K562 (cell line): Measurements from ENCODE around the gene NLGN3. TPM values are rescaled to one million over a fixed set of nuclear protein-coding genes. Genes with fewer than 3 reads are reported as not detected.
A peak's percentile ranks its signal among the peaks of the same experiment; 100 is the strongest.

Experiments used
- ATAC-seq: fragments of 200-7000 bp; cut with Tn5 transposase; 3 replicates; pipeline ENCODE4 v1.9.1; 2020; ENCODE audit warnings: moderate library complexity
- BruUV-seq: library from RNA; stranded (reverse); fragments of 400-500 nt; replicated peaks from 2 replicates; lab custom pipeline; 2021; lab: Mats Ljungman, UMichigan
- CTCF ChIA-PET: fragments of 300-600 bp; formaldehyde crosslinking; extraction: SDS; loops from one replicate; lab custom pipeline; 2021; ENCODE audit warnings: low intra/inter-chr PET ratio; lab: Yijun Ruan, JAX
- POLR2A ChIA-PET: fragments of 300-600, 350-650 bp; sonication (Branson Sonifier 250); formaldehyde crosslinking; extraction: SDS; loops from one replicate; lab custom pipeline; 2021; ENCODE audit warnings: antibody characterized with exemption, inconsistent platforms; lab: Yijun Ruan, JAX
- DNase-seq, 4 experiments: peaks; one replicate each; pipeline versions ENCODE4 v3.0.0 to v3.0.0-alpha.2; 2011 to 2018; ENCODE audit warnings: low spot score in 3 of 4, mixed read lengths in 3 of 4; ENCODE audit errors: extremely low read depth in 1 of 4
- FAIRE-seq: peaks from 2 replicates; lab custom pipeline; 2011; peaks lifted over from hg19 to GRCh38; lab: Jason Lieb, UNC
- H2AFZ ChIP-seq: 2 replicates; pipeline ENCODE4 v1.6.0; 2011; ENCODE audit warnings: low read depth, low read length, control low read depth, inconsistent platforms
- H3K27ac ChIP-seq: fragments of 200-600 bp; 3 replicates; pipeline ENCODE4 v1.8.0; 2011; ENCODE audit warnings: low read depth, mild to moderate bottlenecking, control low read depth, inconsistent platforms, low read length, moderate library complexity, mixed read lengths; ENCODE audit errors: extremely low read depth
- H3K27me3 ChIP-seq, 2 experiments: fragments of 300-600 bp in 1 of 2; 2 replicates in 1 of 2; 3 replicates in 1 of 2; pipeline versions ENCODE4 v1.6.0 to v1.8.0; 2011; ENCODE audit warnings: inconsistent platforms in 2 of 2, low read length in 2 of 2, mild to moderate bottlenecking in 1 of 2, mixed read lengths in 1 of 2, moderate library complexity in 1 of 2; ENCODE audit not compliant: control insufficient read depth in 2 of 2, insufficient read depth in 2 of 2
- H3K36me3 ChIP-seq: fragments of 300-600 bp; 3 replicates; pipeline ENCODE4 v1.8.0; 2011; ENCODE audit warnings: mild to moderate bottlenecking, low read length, inconsistent platforms; ENCODE audit not compliant: control insufficient read depth, insufficient read depth
- H3K4me1 ChIP-seq, 2 experiments: fragments of 200-600 bp in 1 of 2; replicated peaks in 1 of 2; 2 replicates in 1 of 2; 3 replicates in 1 of 2; pipeline versions ENCODE4 v1.5.1 to v1.8.0; 2011; ENCODE audit warnings: inconsistent platforms in 2 of 2, low read length in 2 of 2, mild to moderate bottlenecking in 1 of 2, mixed read lengths in 1 of 2, moderate library complexity in 1 of 2; ENCODE audit not compliant: control insufficient read depth in 2 of 2, insufficient read depth in 2 of 2
- H3K4me2 ChIP-seq: 2 replicates; pipeline ENCODE4 v1.6.1; 2011; ENCODE audit warnings: low read length, control low read depth, inconsistent platforms, mixed read lengths; ENCODE audit not compliant: insufficient read depth
- H3K4me3 ChIP-seq: fragments of 200-600 bp; sonication (generic), shearing (Covaris generic); 2 replicates; pipeline ENCODE4 v1.5.1; 2016; ENCODE audit warnings: control low read depth, inconsistent platforms
- H3K79me2 ChIP-seq: fragments of 200-600 bp; 3 replicates; pipeline ENCODE4 v1.8.0; 2011; ENCODE audit warnings: low read length, inconsistent platforms; ENCODE audit not compliant: control insufficient read depth, insufficient read depth
- H3K9ac ChIP-seq, 2 experiments: 2 replicates each; pipeline versions ENCODE4 v1.6.0 to v1.6.1; 2011; ENCODE audit warnings: low read depth in 2 of 2, low read length in 2 of 2, control low read depth in 1 of 2, inconsistent platforms in 1 of 2, mild to moderate bottlenecking in 1 of 2, mixed read lengths in 1 of 2; ENCODE audit not compliant: insufficient read depth in 1 of 2
- H3K9me1 ChIP-seq: one replicate; pipeline ENCODE4 v1.6.0; 2011; ENCODE audit warnings: inconsistent platforms, mild to moderate bottlenecking, low read length, moderate library complexity; ENCODE audit not compliant: control insufficient read depth, insufficient read depth
- H3K9me3 ChIP-seq: replicated peaks from 2 replicates; pipeline ENCODE4 v1.5.1; 2011; ENCODE audit warnings: low read depth, low read length, inconsistent platforms; ENCODE audit not compliant: control insufficient read depth, insufficient read depth
- H4K20me1 ChIP-seq: replicated peaks from 2 replicates; pipeline ENCODE4 v1.6.1; 2011; ENCODE audit warnings: low read length, inconsistent platforms, mixed read lengths; ENCODE audit not compliant: control insufficient read depth, insufficient read depth
- ARID3A ChIP-seq: IDR thresholded peaks from 2 replicates; pipeline ENCODE4 v1.6.1; 2012; ENCODE audit warnings: low read depth, low read length, improper control_type of control experiment, borderline replicate concordance
- FOXK1 ChIP-seq: sonication (generic); formaldehyde crosslinking; IDR thresholded peaks from 2 replicates; pipeline ENCODE4 v1.8.0; 2022; ENCODE audit warnings: missing genetic modification reagents, mild to moderate bottlenecking, borderline replicate concordance
- HDAC6 ChIP-seq: IDR thresholded peaks from 2 replicates; pipeline ENCODE4 v1.6.1; 2012; ENCODE audit warnings: low read depth, mild to moderate bottlenecking, control low read depth, inconsistent platforms, low read length, moderate library complexity
- KDM1A ChIP-seq, 2 experiments: fragments of 450-650 bp; IDR thresholded peaks; 2 replicates each; pipeline ENCODE4 v1.6.1; 2016; ENCODE audit warnings: mild to moderate bottlenecking in 2 of 2
- SREBF2 ChIP-seq: sonication (generic); formaldehyde crosslinking; IDR thresholded peaks from 2 replicates; pipeline ENCODE4 v1.4.0; 2020; ENCODE audit warnings: mild to moderate bottlenecking, missing genetic modification reagents
- TCFL5 ChIP-seq: fragments of 250-450 bp; sonication (Bioruptor Pico); conservative IDR thresholded peaks from 2 replicates; pipeline ENCODE4 v1.6.1; 2021; ENCODE audit warnings: mild to moderate bottlenecking, moderate library complexity, matching md5 sums
- XRCC3 ChIP-seq: fragments of 450-650 bp; IDR thresholded peaks from 2 replicates; pipeline ENCODE4 v1.6.1; 2017; ENCODE audit warnings: mild to moderate bottlenecking, moderate library complexity
- ZBTB33 ChIP-seq: sonication (generic); formaldehyde crosslinking; IDR thresholded peaks from 2 replicates; pipeline ENCODE4 v1.8.1; 2023; ENCODE audit warnings: mild to moderate bottlenecking, missing genetic modification reagents
- ZNF253 ChIP-seq: fragments of 250-450 bp; sonication (Bioruptor Pico); conservative IDR thresholded peaks from 2 replicates; pipeline ENCODE4 v1.6.1; 2021; ENCODE audit warnings: mild to moderate bottlenecking
- WGBS: fragments of 100-300 bp; shearing (Covaris generic); methylation state at CpG from one replicate; pipeline ENCODE4 v1.1.6; 2016; ENCODE audit warnings: low coverage, mixed read lengths; ENCODE audit not compliant: insufficient coverage; ENCODE audit errors: missing lambda C conversion rate; 5-methylcytosine and 5-hydroxymethylcytosine counted together
- in situ Hi-C: fragments of 300-500 bp; cut with MboI; formaldehyde crosslinking; loops from 4 replicates; pipeline ENCODE4 v1.15.0; 2018; ENCODE audit warnings: inconsistent platforms, mixed read lengths
- intact Hi-C: fragments of 100-400 bp; cut with micrococcal nuclease; formaldehyde crosslinking; loops from 2 replicates; pipeline ENCODE4 v1.14.2; 2022
- polyA plus RNA-seq, 8 experiments: library from polyadenylated mRNA; depleted of rRNA in 4 of 8; stranded (reverse) in 5 of 8; unstranded in 3 of 8; fragments of >200 nt; fragmentation: Nextera tagmentation in 2 of 8; fragmentation: Illumina TruSeq in 1 of 8; extraction: Ambion mirVana in 2 of 8; extraction: Trizol in 1 of 8; gene quantifications; 2 replicates each; pipeline versions ENCODE4 v1.2.1 to v1.2.3, GENCODE V29; 2011 to 2014; ENCODE audit warnings: inconsistent platforms in 1 of 8, missing spikeins in 1 of 8
- total RNA-seq, 7 experiments: library from RNA; depleted of rRNA in 6 of 7; stranded (reverse); fragments of >200 nt in 6 of 7; fragmentation: Illumina TruSeq in 2 of 7; extraction: Trizol in 2 of 7; gene quantifications; 2 replicates each; pipeline versions ENCODE4 v1.2.1 to v1.2.3, GENCODE V29; 2011 to 2021; ENCODE audit warnings: low replicate concordance in 1 of 7

NLGN3 gene
- total and polyA plus RNA-seq, 9 of the 15 experiments (the other 6 are each of a cell fraction or from before 2014, with no cell fraction given), result 0.03 to 0.86 (median 0.25) TPM

GRCh38 chrX:71117358-71117757, 27.3 kb upstream of the NLGN3 start:
- in situ Hi-C loops (no loop called here), intact Hi-C loops (no loop called here)
- H3K9me3 ChIP-seq, result no peaks in the 10 kb centered on the region
- peaks cover 2% of the 10 kb centered on the region for H3K9me1 ChIP-seq
- no TSS peak for BruUV-seq
- no peaks in the 10 kb centered on the region for H4K20me1 ChIP-seq
- peaks cover 30% of the 10 kb centered on the region; the same call in 2 of the 3 replicates for H3K36me3 ChIP-seq
- H3K4me2 ChIP-seq, result peak overlapping the region; percentile 88
- POLR2A ChIA-PET, result interaction anchor here (1.2 to 3.3 kb wide), 2 partner anchors 12 to 26 kb away, joined by 5 to 29 read pairs; no protein-coding TSS in a partner anchor
- ATAC-seq (no peak), FAIRE-seq (peak; percentile 44), DNase-seq (no peak)
- H3K27ac ChIP-seq, result peak overlapping the region; percentile 91; the same call in 2 of the 3 replicates
- H3K79me2 ChIP-seq, result peaks cover 15% of the 10 kb centered on the region
- H3K27me3 ChIP-seq, result no peaks in the 10 kb centered on the region
- peak overlapping the region; percentile 90 for H2AFZ ChIP-seq
- no peak overlapping the region for H3K4me3 ChIP-seq
- TF ChIP-seq SREBF2 (CRISPR knock-in tag) (no peak), FOXK1 (CRISPR knock-in tag) (no peak), KDM1A (IDR thresholded peaks at IDR 0.05) (0 out of 4 replicates have a peak, but pooled peaks of 1 of the 2 experiments have one; percentile 17), ZNF253 (CRISPR knock-in tag) (no peak), ZBTB33 (CRISPR knock-in tag) (peak; percentile 91), ARID3A (no peak), HDAC6 (no peak), XRCC3 (no peak), TCFL5 (CRISPR knock-in tag) (no peak)
- CTCF ChIA-PET, result no interaction called here
- peaks cover 8 to 12% of the 10 kb centered on the region in 2 experiments for H3K4me1 ChIP-seq
- 70% methylated on average over 9 of the region's 10 CpGs for WGBS
- peak overlapping the region in 1 of 2 experiments; percentile 86; a peak in 1 of 4 replicates for H3K9ac ChIP-seq
